WI38 (cell line): ENCODE results near the gene CA6.

Experiments
- H3K4me3 ChIP-seq: 2 replicates; pipeline ENCODE4 v1.5.1; 2011; ENCODE audit warnings: low read depth, mild to moderate bottlenecking, control low read depth, low read length
- CTCF ChIP-seq: IDR thresholded peaks from 2 replicates; pipeline ENCODE4 v1.5.1; 2012; ENCODE audit warnings: low read depth, mild to moderate bottlenecking, control low read depth, low read length

CA6 gene

GRCh38 chr1:8947127-8947691 is 1.5 kb downstream of the CA6 start:
- no peak overlapping the region for H3K4me3 ChIP-seq
- TF ChIP-seq CTCF: no peak

GRCh38 chr1:8950309-8950708 is 4.6 kb downstream of the CA6 start:
- no peak for TF ChIP-seq CTCF
- H3K4me3 ChIP-seq: no peak overlapping the region

DNA sequence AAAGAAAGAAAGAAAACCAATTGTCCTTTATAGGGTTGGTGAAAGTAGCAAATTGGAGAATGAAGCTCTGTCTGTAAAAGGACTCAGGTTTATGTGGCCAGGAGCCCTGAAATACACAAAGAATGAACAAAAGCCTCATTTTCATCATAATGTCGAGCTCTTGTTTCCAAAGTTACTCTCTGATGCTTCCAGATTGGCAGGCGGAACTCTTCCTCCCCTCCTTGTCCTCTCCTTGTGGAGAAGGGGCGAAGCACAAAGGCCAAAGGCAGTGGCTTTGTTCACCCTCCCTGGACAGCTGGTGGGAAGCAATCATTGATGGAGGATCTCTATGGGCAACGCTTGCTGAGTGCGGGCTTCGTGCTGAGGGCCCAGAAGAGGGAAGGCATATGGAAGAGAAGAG is 5.6 kb downstream of the CA6 start:
- TF ChIP-seq CTCF: no peak
- no peak overlapping the region for H3K4me3 ChIP-seq

DNA sequence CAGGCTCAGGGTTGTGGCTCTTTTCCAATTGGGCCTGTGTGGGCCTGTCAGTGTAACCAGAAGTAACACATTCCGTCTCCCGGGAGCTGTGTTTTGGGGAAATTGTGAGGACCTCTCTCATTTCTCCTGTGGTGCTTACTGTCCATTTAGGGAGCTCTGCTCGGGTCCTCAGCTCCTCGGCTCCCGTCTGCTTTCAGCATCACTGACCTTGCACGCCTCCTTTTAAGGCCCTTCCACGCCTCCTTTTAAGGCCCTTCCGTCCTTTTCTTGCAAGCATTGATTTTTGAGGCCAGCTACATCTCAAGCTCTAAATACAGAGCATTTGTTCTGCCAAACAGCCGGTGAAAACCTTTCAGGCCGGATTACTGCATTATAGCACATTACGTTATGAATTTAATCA is 9.7 kb downstream of the CA6 start:
- H3K4me3 ChIP-seq: no peak overlapping the region
- no peak for TF ChIP-seq CTCF

- H3K4me3 ChIP-seq: no peak overlapping the region
- TF ChIP-seq CTCF: no peak
Measured at GRCh38 chr1:8956461-8957349, 11.0 kb downstream of the CA6 start.

DNA sequence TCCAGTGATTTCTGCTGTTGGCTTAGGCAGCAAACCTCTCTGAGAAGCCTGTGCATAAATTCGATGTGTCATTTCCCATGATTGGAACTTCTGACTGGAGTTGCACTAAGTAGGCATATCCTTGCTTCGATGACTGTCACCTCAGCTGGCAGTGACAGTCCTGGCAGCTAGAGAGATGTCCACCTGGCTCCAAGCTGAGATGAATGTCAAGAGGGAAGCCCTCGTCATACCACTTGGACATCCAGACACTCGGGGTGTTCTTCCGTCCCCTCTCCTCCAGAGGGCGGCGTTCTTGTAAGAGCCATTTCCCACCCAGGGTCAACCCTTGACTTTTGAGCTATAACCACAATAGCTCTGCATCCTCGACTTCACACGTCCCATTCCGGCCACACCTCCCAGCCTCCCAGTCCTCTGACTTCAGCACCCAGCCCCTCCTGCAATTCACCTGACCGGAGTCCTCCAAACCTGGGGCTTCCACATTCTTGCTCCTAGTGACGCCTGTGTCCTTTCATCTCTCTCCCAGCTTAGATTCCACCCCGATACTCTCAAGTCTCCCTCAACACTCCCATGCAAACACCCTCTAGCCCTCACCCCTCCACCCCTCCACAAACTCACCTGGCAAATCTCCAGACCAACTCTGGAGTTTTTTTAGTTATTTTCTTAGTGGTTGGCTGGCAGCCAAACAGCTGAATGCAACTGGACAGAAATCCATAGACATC is 17.3 kb downstream of the CA6 start:
- H3K4me3 ChIP-seq: no peak overlapping the region
- peak; percentile 53 for TF ChIP-seq CTCF

DNA sequence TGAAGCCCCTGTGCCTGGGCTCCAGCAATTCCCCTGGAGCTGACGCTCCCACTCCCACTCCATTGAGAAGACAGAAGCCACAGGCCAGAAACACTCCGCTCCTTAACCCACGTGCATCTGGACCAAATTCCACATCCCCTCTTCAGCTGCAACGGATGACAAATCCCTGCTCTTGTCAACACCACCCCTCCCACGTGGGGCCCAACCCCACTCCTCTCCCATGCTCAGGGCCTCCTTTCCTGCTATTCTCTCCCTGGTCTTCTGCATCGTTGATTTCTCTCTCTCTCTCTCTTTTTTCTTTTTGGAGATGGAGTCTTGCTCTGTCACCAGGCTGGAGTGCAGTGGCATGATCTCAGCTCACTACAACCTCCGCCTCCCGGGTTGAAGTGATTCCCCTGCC is 18.3 kb downstream of the CA6 start:
- no peak for TF ChIP-seq CTCF
- no peak overlapping the region for H3K4me3 ChIP-seq
